Endothelial cell of umbilical vein (primary cell): ENCODE measurements around the gene HTR7. TPM values are rescaled to one million over a fixed set of nuclear protein-coding genes. Genes with fewer than 3 reads are reported as not detected.

ENCODE experiments used
- BruUV-seq: library from RNA; stranded (reverse); fragments of 400-500 nt; replicated peaks from 2 replicates; lab custom pipeline; 2021; lab: Mats Ljungman, UMichigan
- CTCF ChIA-PET: fragments of 300-600, 350-600 bp; sonication (Branson Sonifier 250); formaldehyde crosslinking; loops from one replicate; lab custom pipeline; 2021; ENCODE audit warnings: antibody characterized with exemption, inconsistent platforms; lab: Charles Lee
- POLR2A ChIA-PET: fragments of 300-600, 350-600 bp; sonication (Branson Sonifier 250); formaldehyde crosslinking; loops from one replicate; lab custom pipeline; 2021; ENCODE audit warnings: antibody characterized with exemption, inconsistent platforms; lab: Charles Lee
- DNase-seq: peaks from one replicate; pipeline ENCODE4 v3.0.0-alpha.2; 2011; ENCODE audit warnings: low read depth, low spot score
- FAIRE-seq: peaks from 2 replicates; lab custom pipeline; 2011; peaks lifted over from hg19 to GRCh38; lab: Jason Lieb, UNC
- H2AFZ ChIP-seq: 2 replicates; pipeline ENCODE4 v1.6.0; 2012; ENCODE audit warnings: low read depth, low read length, control low read depth, inconsistent platforms
- H3K27ac ChIP-seq: 2 replicates; pipeline ENCODE4 v1.5.1; 2011; ENCODE audit warnings: low read depth, mild to moderate bottlenecking, control low read depth, low read length, moderate library complexity; ENCODE audit not compliant: insufficient read depth
- H3K27me3 ChIP-seq, 2 experiments: 2 replicates each; pipeline versions ENCODE4 v1.6.0 to v1.6.1; 2011; ENCODE audit warnings: low read length in 2 of 2, mixed read lengths in 1 of 2; ENCODE audit not compliant: control insufficient read depth in 2 of 2, insufficient read depth in 2 of 2
- H3K36me3 ChIP-seq, 2 experiments: 2 replicates in 1 of 2; 3 replicates in 1 of 2; pipeline ENCODE4 v1.5.1; 2011; ENCODE audit warnings: low read length in 2 of 2, mild to moderate bottlenecking in 1 of 2, moderate library complexity in 1 of 2; ENCODE audit not compliant: control insufficient read depth in 2 of 2, insufficient read depth in 2 of 2; ENCODE audit errors: extremely low read depth in 1 of 2
- H3K4me1 ChIP-seq: 3 replicates; pipeline ENCODE4 v1.5.1; 2011; ENCODE audit warnings: mild to moderate bottlenecking, low read length; ENCODE audit not compliant: control insufficient read depth, insufficient read depth; ENCODE audit errors: extremely low read depth
- H3K4me2 ChIP-seq: 2 replicates; pipeline ENCODE4 v1.6.1; 2011; ENCODE audit warnings: low read length, control low read depth, mixed read lengths; ENCODE audit not compliant: insufficient read depth
- H3K4me3 ChIP-seq, 3 experiments: fragments of 200-600 bp in 1 of 3; sonication (generic), shearing (Covaris generic) in 1 of 3; replicated peaks in 1 of 3; 2 replicates each; pipeline ENCODE4 v1.5.1; 2011 to 2016; ENCODE audit warnings: control low read depth in 3 of 3, low read length in 3 of 3, mild to moderate bottlenecking in 2 of 3, inconsistent platforms in 1 of 3, low read depth in 1 of 3, moderate library complexity in 1 of 3; ENCODE audit not compliant: insufficient read depth in 1 of 3
- H3K79me2 ChIP-seq: 2 replicates; pipeline ENCODE4 v1.6.0; 2012; ENCODE audit warnings: low read length, inconsistent platforms; ENCODE audit not compliant: control insufficient read depth, insufficient read depth
- H3K9ac ChIP-seq: replicated peaks from 2 replicates; pipeline ENCODE3; 2011; ENCODE audit warnings: low read length, control low read depth; ENCODE audit not compliant: insufficient read depth; ENCODE audit errors: extremely low read depth
- H3K9me1 ChIP-seq: replicated peaks from 3 replicates; pipeline ENCODE4 v1.6.0; 2011; ENCODE audit warnings: mild to moderate bottlenecking, low read length; ENCODE audit not compliant: control insufficient read depth, insufficient read depth; ENCODE audit errors: extremely low read depth
- H3K9me3 ChIP-seq: replicated peaks from 2 replicates; pipeline ENCODE4 v1.5.1; 2012; ENCODE audit warnings: low read length, inconsistent platforms; ENCODE audit not compliant: control insufficient read depth, insufficient read depth
- H4K20me1 ChIP-seq: replicated peaks from 2 replicates; pipeline ENCODE3; 2011; ENCODE audit warnings: mild to moderate bottlenecking, low read length; ENCODE audit not compliant: control insufficient read depth, insufficient read depth; ENCODE audit errors: extremely low read depth
- CTCF ChIP-seq, 2 donors: IDR thresholded peaks; 1 replicate in 1 of 2; 2 replicates in 1 of 2; pipeline ENCODE4 v1.5.1; 2011; ENCODE audit warnings: low read length in 2 of 2, mild to moderate bottlenecking in 2 of 2, moderate library complexity in 2 of 2, control low read depth in 1 of 2, inconsistent platforms in 1 of 2, low read depth in 1 of 2; ENCODE audit not compliant: insufficient read depth in 1 of 2; ENCODE audit errors: extremely low read depth in 1 of 2
- FOS ChIP-seq: IDR thresholded peaks from 2 replicates; pipeline ENCODE4 v1.6.1; 2011; ENCODE audit warnings: mild to moderate bottlenecking, low read length, moderate library complexity, borderline replicate concordance; ENCODE audit not compliant: insufficient read depth
- MAX ChIP-seq: IDR thresholded peaks from 2 replicates; pipeline ENCODE4 v1.6.1; 2011; ENCODE audit not compliant: insufficient read depth, insufficient read length
- POLR2A ChIP-seq: IDR thresholded peaks from 2 replicates; pipeline ENCODE4 v1.6.1; 2012; ENCODE audit warnings: low read depth, mild to moderate bottlenecking, control low read depth, low read length
- dilution Hi-C: fragments of 300-500 bp; cut with MboI; formaldehyde crosslinking; loops from one replicate; pipeline ENCODE4 v1.15.0; 2019; ENCODE audit warnings: low sequenced_read_pairs; ENCODE audit not compliant: extremely low pct_ligation_motif_present
- intact Hi-C: fragments of 100-400 bp; cut with micrococcal nuclease; formaldehyde crosslinking; loops from one replicate; pipeline ENCODE4 v1.10.0; 2022
- polyA plus RNA-seq, 4 experiments: library from polyadenylated mRNA; depleted of rRNA in 3 of 4; stranded (reverse) in 3 of 4; unstranded in 1 of 4; fragments of >200 nt; gene quantifications; 2 replicates each; pipeline versions ENCODE4 v1.2.1 to v1.2.3, GENCODE V29; 2011 to 2012; ENCODE audit warnings: missing spikeins in 1 of 4
- total RNA-seq: library from RNA; stranded (reverse); gene quantifications from 2 replicates; pipeline ENCODE4 v1.2.3, GENCODE V29; 2021

The HTR7 gene
- total and polyA plus RNA-seq, 2 donors (not counting 3 experiments of a cell fraction or from before 2014, with no cell fraction given) = 0.01 to 0.22 TPM

- no peak overlapping the region for H3K9ac ChIP-seq
- H3K79me2 ChIP-seq = no peaks in the 10 kb centered on the region
- H3K9me3 ChIP-seq = no peaks in the 10 kb centered on the region
- no TSS peak for BruUV-seq
- no peak overlapping the region for H3K27ac ChIP-seq
- H3K4me3 ChIP-seq = no peak overlapping the region
- DNase-seq (no peak), FAIRE-seq (no peak)
- peaks cover 0 to 3% of the 10 kb centered on the region in 2 experiments for H3K27me3 ChIP-seq
- dilution Hi-C loops (no loop called here), intact Hi-C loops (no loop called here)
- TF ChIP-seq CTCF (IDR thresholded peaks at IDR 0.05; ENCODE audit: extremely low read depth in 1 of 2, insufficient read depth in 1 of 2, low read depth in 1 of 2, low read length in 2 of 2) (no peak), FOS (no peak), POLR2A (no peak)
- no peaks in the 10 kb centered on the region for H3K9me1 ChIP-seq
- CTCF ChIA-PET = no interaction called here
- H4K20me1 ChIP-seq = no peaks in the 10 kb centered on the region
- H3K36me3 ChIP-seq = no peaks in the 10 kb centered on the region
- no peak overlapping the region for H3K4me2 ChIP-seq
- no peak overlapping the region for H2AFZ ChIP-seq
- POLR2A ChIA-PET = no interaction called here
- peaks cover 6% of the 10 kb centered on the region for H3K4me1 ChIP-seq
Observed at GRCh38 chr10:90738885-90739284, 119.0 kb downstream of the HTR7 start.

GRCh38 chr10:90734415-90734814, 123.4 kb downstream of the HTR7 start:
- no peak overlapping the region for H3K27ac ChIP-seq
- H3K4me2 ChIP-seq = no peak overlapping the region
- ChIA-PET CTCF (no interaction called here), POLR2A (no interaction called here)
- no peaks in the 10 kb centered on the region for H4K20me1 ChIP-seq
- H3K79me2 ChIP-seq = no peaks in the 10 kb centered on the region
- FAIRE-seq (no peak), DNase-seq (no peak)
- intact Hi-C loops = no loop called here
- H3K27me3 ChIP-seq = peaks cover 2 to 3% of the 10 kb centered on the region in 2 experiments
- H2AFZ ChIP-seq = no peak overlapping the region
- dilution Hi-C loops = no loop called here
- no peaks in the 10 kb centered on the region for H3K9me1 ChIP-seq
- TF ChIP-seq MAX = no peak
- BruUV-seq = no TSS peak
- H3K9ac ChIP-seq = no peak overlapping the region
- H3K4me1 ChIP-seq = no peaks in the 10 kb centered on the region
- H3K36me3 ChIP-seq = no peaks in the 10 kb centered on the region
- no peak overlapping the region for H3K4me3 ChIP-seq
- no peaks in the 10 kb centered on the region for H3K9me3 ChIP-seq
